Kidney epithelial cell (primary cell): ENCODE measurements around the gene RERE. TPM values are rescaled to one million over a fixed set of nuclear protein-coding genes. Genes with fewer than 3 reads are reported as not detected.

Source experiments
- DNase-seq: peaks from one replicate; pipeline ENCODE4 v3.0.0-alpha.2; 2010; ENCODE audit warnings: low read depth
- H3K27me3 ChIP-seq: 2 replicates; pipeline ENCODE4 v1.6.0; 2011; ENCODE audit warnings: low read length; ENCODE audit not compliant: control insufficient read depth, insufficient read depth
- H3K36me3 ChIP-seq: 2 replicates; pipeline ENCODE4 v1.5.1; 2011; ENCODE audit warnings: low read length; ENCODE audit not compliant: control insufficient read depth, insufficient read depth
- H3K4me3 ChIP-seq: 2 replicates; pipeline ENCODE4 v1.5.1; 2011; ENCODE audit warnings: low read depth, mild to moderate bottlenecking, control low read depth, low read length
- total RNA-seq: library from RNA; depleted of rRNA; stranded (reverse); fragments of >200 nt; gene quantifications from 2 replicates; pipeline ENCODE4 v1.2.3, GENCODE V29; 2015
- TF ChIP-seq, protein P1 (sequence below): IDR thresholded peaks from 2 replicates; pipeline ENCODE4 v1.5.1; 2011; ENCODE audit warnings: mild to moderate bottlenecking, moderate library complexity, low read length, control low read depth, inconsistent platforms; ENCODE audit not compliant: insufficient read depth, poor library complexity, severe bottlenecking

RERE gene
- total RNA-seq, 1 donor from 2014 or later: 47.5 TPM

DNA sequence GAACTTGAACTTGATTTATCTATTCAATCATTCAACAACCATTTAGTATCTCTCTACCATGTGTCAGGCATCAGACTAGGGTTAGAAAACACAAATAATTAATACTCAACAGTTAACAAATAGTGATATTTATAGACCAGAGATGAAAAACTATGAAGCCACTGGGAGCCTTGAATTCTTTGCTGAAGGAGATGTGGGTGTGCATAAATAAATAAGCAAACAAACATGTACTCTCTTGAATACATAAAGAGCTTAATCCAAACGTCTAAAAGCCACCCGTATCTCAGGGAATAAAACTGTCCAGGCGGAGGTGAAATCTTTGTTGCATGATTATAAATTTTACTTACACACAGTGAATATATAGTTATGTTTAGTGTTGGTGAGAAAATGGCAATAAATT is 333.9 kb downstream of the RERE start:
- H3K36me3 ChIP-seq: no peaks in the 10 kb centered on the region
- no peak for DNase-seq
- TF ChIP-seq, protein P1, sequence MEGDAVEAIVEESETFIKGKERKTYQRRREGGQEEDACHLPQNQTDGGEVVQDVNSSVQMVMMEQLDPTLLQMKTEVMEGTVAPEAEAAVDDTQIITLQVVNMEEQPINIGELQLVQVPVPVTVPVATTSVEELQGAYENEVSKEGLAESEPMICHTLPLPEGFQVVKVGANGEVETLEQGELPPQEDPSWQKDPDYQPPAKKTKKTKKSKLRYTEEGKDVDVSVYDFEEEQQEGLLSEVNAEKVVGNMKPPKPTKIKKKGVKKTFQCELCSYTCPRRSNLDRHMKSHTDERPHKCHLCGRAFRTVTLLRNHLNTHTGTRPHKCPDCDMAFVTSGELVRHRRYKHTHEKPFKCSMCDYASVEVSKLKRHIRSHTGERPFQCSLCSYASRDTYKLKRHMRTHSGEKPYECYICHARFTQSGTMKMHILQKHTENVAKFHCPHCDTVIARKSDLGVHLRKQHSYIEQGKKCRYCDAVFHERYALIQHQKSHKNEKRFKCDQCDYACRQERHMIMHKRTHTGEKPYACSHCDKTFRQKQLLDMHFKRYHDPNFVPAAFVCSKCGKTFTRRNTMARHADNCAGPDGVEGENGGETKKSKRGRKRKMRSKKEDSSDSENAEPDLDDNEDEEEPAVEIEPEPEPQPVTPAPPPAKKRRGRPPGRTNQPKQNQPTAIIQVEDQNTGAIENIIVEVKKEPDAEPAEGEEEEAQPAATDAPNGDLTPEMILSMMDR: no peak
- H3K4me3 ChIP-seq: no peak overlapping the region
- no peaks in the 10 kb centered on the region for H3K27me3 ChIP-seq

DNA sequence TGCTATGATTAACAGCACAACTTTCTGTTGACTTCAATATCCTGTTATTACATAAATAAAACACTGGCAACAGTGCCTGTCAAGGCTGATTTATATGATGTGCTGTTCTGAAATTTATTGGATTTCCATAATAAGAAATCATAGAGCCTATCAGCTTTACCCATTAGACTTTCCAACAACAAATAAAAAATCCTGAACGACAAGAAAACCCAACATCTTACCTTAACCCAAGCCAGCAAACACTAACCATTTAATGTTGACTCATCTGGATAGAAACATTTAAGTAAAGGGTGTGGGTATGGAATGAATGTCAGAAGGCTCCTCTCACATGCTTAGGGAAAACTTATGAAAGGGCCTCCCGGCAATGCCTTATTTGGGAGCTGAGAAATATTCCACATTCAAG is 334.5 kb downstream of the RERE start:
- H3K27me3 ChIP-seq: no peaks in the 10 kb centered on the region
- no peak overlapping the region for H3K4me3 ChIP-seq
- no peaks in the 10 kb centered on the region for H3K36me3 ChIP-seq
- TF ChIP-seq, protein P1: no peak
- DNase-seq: no peak

DNA sequence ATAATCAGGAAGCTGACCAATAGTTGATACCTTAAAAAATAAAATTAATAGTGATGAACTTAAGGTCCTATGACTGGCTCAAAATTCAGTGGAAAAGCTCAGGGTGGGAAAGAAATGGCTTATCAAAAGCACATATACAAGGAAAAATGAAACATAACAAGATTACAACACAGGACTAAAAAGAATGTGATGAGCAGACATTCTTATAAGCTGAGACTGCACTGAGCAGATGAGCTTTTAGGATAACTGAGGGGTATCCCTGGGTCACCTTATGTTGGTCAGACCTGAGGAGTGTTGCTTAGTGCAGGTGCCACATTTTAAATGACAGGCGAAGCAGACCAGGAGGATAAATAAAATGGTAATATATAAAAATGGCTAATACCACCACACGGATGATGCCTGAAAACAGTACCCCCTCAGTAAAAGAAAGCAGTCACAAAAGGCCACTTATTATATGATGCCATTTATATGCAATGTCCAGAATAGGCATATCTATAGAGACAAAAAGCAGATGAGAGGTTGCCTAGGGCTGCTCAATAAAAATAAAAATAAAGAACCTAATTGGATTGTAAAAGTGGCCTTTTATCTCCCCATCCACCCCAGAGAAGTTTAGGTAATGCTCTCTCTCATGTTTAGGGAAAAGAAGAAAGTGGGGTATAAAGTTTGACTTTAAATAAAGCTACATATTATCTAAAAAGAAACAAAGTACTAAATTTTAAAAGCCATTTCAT is 335.6 kb downstream of the RERE start:
- no peaks in the 10 kb centered on the region for H3K36me3 ChIP-seq
- DNase-seq: no peak
- TF ChIP-seq, protein P1: no peak
- H3K4me3 ChIP-seq: no peak overlapping the region
- no peaks in the 10 kb centered on the region for H3K27me3 ChIP-seq

DNA sequence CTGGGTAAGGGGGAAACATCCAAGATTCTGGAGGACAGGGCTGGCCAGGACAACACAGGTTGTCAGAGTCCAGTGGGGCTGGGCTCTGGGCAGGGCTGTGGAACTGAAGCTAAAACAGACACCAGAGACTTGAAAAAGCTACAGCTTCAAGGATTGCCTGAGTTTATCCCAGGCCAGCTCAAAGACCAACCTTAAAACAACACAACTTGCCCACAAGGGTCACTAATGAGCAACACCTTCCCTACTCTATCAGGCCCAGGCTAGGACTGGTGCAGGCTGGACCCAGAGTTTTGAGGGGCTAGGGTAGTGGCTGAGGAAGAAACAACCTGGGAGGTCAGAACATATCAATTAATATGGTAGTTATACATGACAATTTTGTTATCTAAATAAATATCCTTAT is 338.9 kb downstream of the RERE start:
- DNase-seq: no peak
- H3K27me3 ChIP-seq: no peaks in the 10 kb centered on the region
- TF ChIP-seq, protein P1: no peak
- no peak overlapping the region for H3K4me3 ChIP-seq
- no peaks in the 10 kb centered on the region for H3K36me3 ChIP-seq

DNA sequence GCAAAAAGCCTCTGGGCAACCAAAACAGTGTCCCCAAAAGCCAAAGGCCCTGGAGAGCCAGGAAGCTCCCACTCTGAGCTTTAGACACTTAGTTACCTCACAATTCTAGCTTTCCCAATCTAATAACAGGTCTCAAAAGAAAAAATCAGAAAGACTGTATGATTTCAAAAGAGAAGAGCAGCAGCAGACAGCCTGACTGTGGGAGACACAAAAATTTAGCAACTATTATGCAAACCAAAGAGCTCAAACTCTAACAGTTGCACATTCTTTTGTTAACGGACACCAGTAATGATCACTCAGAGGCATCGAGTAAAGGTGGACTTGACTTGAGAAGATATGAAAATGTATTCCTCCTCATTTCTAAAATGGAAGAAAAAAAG is 339.5 kb downstream of the RERE start:
- no peak for DNase-seq
- Histone ChIP-seq H3K4me3 (no peak overlapping the region), H3K36me3 (no peaks in the 10 kb centered on the region), H3K27me3 (no peaks in the 10 kb centered on the region)
- TF ChIP-seq, protein P1: no peak
